HS-5 (cell line): ENCODE data around the gene RAB27B.
A peak's percentile ranks its signal among the peaks of the same experiment; 100 is the strongest.
"Not testable (repeated sequence)": the region's sequence is repeated elsewhere in the genome, so short reads cannot be mapped to it uniquely, and the experiment has no call there.

ENCODE experiments used
- DNase-seq: peaks from one replicate; pipeline ENCODE4 v3.0.0-alpha.2; 2012; ENCODE audit warnings: low read depth

RAB27B gene, protein sequence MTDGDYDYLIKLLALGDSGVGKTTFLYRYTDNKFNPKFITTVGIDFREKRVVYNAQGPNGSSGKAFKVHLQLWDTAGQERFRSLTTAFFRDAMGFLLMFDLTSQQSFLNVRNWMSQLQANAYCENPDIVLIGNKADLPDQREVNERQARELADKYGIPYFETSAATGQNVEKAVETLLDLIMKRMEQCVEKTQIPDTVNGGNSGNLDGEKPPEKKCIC

DNA sequence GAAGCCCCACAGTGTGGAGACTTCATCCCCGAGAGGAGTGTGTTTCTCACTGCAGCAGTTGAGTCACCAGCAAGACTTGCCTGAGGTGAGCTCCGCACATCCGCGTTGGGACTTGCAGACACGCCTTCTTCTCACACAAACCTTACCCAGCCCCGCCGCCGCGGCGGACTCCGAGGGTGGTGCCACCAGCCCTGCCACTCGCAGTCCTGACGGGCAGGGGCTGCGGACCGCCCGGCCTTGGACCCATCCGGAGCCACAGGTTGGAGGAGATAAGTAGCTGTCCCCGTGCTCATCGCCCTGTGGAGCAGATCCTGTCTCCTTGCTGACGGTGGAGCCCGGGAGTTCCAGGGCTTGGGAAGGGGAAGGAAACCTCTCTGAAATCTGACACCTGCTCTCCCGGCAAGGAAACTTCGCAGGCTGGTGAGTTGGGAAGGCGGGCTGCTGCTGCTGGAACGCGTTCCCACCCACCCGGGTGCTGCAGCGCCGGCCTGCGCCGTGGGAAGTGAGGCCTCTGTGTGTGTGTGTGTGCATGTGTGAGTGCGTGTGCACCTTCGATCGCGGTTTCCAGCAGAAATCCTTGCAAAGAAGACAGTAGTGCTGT, at the start of gene RAB27B:
Gene RAB27B, plus strand, starts transcription at position 197 of the 601 bp plus-strand sequence. CDS start 49,109 bp downstream, outside the sequence.
- DNase-seq = peak; percentile 41

DNA sequence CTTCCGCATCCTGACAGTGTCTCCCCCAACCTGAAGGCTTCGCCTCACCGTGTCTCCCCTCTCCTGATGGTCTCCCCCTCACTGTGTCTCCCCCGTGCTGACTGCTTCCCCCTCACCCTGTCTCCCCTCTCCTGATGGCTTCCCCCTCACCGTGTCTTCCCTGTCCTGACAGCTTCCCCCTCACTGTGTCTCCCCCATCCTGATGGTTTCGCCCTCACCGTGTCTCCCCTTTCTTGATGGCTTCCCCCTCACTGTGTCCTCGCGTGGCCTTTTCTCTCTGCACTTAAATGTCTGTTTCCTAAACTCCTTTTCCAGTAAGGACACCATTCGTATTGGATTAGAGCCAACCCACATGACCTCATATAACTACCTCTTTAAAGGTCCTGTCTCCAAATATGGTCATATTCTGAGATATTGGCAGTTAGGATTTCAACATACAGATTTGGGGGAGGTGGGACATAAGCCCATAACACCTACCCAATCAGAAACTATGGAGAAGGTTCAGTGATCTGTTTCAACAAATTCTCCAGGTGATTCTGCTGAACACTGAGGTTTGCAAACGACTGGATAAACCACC, 47.9 kb upstream of the RAB27B start:
- no peak for DNase-seq

DNA sequence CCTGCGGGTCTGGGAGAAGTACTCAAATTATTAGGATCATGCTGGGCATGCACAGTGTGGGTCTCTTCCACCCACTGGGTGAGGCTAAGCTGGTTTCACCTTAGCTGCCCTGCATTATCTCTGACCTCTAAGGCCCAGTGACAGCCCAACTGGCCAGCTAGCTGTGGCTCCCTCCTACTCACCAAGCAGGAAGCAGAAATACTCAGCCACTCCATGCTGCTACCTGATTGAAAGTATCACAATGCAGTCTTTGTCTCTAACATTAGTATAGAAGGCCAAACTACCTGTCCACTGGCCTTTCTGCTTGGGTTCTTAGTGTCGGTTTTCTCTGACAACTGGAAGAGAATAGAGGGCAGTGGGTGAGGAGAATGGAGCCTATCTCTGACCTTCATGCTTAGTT, 47.3 kb upstream of the RAB27B start:
- no peak for DNase-seq

DNA sequence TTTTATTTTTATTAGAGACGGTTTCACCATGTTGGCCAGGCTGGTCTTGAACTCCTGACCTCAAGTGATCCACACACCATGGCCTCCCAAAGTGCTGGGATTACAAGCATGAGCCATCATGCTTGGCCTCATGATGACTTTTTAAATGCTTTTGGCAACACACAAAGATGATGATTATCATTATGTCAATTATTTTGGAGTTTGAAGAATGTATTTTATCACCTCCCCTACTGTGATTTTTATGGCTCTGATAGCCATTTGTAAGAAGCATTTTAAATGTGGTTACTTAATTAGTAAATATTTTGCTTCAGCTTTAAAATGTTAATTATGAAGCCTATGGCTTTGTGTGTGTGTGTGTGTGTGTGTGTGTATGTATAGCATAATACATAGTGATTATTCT, 45.1 kb upstream of the RAB27B start:
- no peak for DNase-seq

DNA sequence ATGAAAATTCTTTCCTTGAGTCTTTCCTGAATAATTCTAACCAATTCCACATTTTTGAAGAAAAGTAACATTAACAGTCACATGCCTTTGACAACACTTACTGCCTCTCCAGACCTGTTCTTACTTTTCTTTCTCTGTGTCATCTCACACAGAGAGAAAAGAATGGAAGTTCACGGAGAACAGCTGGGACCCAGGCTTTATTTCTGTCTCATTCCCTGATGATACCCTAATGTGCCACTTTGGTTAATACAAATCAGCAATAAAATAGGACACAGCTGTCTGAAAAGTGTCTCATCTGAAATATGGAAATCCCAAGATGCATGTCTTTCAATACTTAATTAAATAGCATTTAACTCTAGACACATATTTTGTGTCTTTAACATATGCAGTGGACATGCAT, 42.1 kb upstream of the RAB27B start:
- no peak for DNase-seq

DNA sequence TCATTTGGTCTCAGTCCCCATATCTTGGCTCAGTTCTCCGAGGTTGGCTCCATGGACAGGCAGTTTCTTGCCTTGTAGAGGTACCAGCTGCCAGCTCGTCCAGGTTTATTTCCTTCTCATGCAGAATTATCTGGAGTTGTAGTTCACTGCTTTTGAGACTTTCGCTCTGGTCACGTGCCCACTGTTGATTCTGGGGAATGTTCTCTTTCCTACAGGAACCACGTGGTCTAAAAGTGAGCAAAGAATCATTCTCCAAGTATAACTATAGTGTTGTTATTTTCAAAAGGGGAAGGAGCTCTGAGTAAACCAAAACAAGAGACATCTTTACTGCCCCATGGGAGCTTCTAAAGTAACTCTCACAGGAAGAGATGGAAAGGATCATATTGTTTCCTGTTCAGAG, 41.2 kb upstream of the RAB27B start:
- no peak for DNase-seq

DNA sequence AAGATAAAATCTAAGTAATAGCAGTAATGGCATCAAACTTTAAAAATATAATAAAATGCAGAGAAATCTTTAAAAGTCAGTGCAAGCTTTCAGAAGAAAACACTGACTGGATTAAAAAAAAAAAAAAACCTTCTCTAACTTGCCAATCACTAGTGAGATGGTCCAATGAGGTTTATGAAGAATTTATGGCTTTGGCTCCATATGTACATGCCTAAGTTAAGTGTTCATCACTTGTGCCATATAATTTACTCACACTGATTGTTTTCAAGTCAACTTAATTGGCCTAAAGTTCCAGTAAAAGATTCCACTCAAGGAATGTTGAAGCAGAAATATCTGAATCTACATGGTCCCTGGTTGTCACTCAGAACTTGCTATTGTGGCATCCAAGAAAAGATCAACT, 40.7 kb upstream of the RAB27B start:
- peak; percentile 13 for DNase-seq

DNA sequence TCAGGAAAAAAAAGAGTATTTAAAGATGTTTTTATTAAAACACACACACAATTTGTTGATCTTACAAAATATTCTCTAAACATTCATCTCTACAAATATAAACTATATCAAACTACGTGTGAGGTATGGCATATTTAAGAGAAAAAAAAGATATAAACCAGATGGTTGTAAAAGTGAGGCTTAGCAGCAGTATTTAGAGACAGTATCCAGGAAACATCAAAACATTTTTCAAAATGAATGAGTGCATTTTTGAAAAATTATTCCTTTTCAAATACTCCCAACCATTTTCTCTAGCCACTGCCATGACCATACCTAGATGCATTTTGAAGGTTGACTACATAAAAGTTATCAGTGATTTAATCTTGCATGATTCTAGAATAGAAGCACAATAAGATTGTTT, 38.2 kb upstream of the RAB27B start:
- DNase-seq = no peak

DNA sequence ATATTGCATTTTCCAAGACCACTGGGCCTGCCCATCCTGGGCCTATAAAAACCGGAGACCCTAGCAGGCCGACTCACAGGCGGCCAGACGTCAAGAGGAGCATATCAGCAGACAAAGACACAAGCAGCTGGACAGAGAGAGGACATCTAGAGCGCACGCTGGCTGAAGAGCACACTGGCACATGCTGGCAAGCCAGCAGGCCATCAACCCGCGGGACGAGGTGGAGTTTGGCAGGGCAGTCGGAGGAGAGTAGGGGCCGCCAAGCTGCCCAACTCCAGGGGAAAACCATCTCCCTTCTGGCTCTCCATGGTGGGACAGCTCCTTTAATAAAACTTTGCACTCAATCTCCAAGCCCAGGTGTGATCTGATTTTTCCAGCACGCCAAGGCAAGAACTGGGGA, 36.6 kb upstream of the RAB27B start:
- DNase-seq = no peak

DNA sequence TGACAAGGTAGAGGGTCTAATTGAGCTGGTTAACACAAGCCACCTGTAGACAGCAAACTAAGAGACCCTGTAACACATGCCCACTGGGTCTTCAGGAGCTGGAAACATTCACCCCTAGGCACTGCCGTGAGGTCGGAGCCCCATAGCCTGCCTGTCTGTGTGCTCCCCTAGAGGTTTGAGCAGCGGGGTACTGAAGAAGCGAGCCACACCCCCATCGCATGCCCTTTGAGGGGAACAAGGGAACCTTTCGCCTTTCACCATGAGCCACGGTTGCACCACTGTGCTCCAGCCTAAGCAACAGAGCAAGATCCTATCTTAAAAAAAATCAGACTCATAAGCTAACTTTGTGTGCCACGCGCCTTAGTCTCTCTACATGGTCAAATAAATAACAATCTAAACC, 36.2 kb upstream of the RAB27B start:
- no peak for DNase-seq

DNA sequence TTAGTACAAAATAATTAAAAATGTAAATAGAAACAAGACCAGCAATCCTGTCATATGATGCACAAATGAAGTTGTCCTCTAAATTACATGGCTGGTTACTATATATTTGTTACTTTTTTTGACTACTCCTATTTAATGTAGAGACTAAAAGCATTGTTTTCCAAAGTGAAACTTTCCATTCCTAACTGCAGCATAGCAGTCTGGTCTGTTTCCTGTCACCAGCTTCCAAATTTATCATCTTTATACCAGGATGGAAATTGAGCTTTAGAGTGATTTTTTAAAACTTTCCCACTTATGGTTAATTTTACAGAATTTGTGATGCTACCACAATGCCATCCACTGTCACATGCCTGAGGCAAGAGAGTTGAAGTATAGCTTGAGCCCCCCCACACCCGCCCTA, 33.5 kb upstream of the RAB27B start:
- no peak for DNase-seq

DNA sequence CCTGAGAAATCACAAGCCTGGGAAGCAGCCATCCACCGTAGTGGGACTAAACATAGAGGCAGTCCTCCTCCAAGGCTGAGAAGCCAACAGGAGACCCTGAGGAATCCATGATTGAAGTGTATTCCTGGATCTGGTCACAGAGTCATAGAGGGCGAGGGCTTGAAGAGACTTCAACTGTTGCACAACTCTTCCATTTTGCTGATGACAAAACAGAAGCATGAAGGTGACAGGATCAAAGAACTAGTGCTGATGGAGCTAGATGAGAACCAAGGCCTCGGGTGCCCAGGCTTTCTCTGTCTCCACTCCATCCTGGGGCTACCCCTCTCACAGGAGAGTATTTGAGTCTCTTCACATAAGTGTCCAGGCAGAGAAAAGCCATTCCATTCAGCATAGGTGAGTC, 30.1 kb upstream of the RAB27B start:
- DNase-seq = no peak

DNA sequence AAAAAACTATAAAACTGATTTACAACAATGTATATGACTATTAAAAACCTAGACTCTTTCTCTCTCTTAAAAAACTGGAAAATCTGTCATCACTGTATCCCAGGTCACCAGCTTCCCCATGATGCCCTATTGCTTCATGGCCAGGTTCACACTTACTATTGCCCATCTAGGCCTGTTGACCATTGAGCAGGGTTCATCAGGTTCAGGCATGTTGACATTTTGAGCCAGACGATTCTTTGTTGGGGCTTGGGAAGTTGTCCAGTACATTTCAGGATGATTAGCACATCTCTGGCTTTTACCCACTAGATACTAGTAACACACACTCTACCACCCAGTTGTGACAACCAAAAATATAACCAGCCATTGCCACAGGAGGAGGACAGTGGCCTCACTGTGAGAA, 26.9 kb upstream of the RAB27B start:
- no peak for DNase-seq

DNA sequence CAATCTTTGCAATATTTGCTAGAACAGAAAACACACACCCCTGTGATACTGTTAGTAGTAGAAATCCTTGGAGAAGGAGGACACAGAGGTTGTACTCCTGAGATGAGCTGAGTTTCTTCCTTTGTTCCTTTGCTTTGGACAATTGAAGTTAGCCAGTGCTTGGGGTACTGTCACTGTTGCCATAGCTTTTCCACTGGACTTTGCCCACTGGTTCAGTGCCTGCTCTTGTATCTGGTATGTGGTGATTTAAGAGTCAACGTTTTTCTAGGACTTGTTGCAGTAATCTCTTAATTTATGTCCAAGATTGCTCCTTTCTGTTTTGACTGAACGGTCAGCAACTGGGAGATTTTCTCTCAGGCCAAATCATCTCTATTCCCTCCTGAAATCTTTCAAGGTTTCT, 26.1 kb upstream of the RAB27B start:
- no peak for DNase-seq

DNA sequence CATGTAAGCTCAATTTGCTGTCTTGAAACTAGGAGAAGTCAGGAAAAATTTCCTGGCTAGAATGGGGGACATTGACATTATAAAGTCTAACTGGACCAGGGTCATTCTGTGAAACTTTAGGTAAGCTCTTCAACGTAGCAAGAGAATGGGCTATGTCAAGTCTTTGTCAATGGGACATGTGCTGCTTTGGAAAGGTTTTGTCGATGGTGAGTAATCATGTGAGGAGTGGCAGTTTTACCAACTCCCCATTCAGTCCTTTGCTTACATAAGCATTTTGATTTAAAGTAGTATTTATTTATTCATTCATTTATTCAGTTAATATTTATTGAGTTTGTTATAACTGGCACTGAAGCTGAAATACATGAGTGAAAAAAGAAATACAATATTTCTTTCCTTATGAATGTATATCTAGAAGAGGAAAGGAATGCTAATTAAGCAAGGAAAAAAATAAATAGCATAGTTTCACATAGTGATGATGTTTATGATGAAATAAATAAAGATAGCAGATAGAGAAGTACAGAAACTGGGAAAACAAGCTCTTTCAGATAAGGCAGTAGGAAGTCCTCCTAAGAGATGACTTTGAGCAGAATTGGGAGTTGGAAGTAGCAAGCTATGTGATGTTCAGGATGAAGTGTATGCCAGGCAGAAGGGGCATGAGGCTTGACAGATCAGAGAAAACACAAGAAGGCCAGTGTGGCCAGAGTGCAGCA, 25.4 kb upstream of the RAB27B start:
- DNase-seq = no peak

DNA sequence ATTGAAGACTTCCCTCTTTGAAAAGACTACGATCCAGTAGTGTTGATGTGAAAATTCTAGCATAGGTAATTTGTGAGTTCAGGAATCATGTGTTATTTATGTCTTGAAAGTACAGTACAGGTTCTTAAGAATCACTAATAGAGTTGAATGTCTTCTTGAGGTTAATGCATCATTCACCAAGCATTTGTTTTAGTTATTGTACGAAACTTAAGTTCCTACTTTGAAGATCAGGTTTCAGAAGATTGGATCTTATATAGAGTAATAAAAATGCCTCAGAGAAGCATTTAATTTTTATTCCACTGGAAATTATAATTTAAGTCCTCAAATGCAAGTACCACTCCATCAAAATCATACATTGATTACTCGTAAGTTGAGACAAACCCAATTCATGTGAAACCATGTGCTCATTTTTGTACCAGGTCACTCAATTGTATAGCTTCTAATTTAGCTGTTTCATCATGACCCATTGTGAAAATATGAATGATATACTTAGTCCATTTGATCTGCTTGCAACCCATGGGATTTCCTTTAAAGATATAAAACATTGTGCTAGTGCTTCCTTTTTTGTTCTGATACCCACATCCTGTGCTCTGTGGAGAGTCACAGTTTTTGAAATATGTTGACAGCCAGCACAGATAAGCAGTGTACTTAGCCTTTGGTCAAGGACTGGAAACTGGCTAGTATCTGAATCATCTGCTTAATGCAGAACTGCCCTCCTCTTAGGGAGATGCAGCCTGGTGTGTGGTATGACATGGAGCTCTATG, 22.5 kb upstream of the RAB27B start:
- peak; percentile 54 for DNase-seq

DNA sequence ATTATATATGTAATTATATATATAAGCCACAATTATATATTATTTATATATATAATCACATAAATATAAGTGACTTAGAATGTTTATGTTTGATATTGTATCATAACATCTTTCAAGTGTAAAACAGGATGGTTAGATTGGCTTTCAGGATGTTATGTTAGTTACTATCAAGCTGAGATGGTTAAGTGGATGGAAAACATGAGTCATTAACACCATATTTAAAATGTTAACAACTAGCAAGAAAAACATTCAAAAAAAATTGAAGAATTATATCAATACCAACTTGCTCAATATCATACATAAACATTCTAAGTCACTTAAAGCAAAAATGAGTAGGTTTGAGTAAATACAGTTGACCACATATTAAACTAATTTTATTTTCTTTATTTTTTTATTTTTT, 21.8 kb upstream of the RAB27B start:
- DNase-seq = no peak

DNA sequence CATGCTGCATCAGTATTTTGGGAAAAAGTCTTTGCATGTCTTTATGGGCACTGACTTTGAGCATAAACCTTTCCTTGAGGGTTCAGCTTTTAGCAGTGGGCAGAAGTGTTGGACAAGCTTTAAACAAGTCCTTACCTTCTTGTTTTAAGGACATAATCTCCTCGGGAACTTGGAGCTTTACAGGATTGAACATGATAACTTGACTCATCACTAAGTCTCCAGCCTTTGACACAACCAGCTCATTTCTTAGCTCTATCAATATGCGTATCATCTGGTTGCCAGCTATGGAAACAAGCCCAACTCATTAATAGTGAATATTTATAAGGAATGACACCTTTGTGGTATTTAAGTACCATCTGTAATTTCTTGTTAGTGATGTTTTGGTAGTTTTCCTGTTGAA, 21.0 kb upstream of the RAB27B start:
- DNase-seq = no peak

DNA sequence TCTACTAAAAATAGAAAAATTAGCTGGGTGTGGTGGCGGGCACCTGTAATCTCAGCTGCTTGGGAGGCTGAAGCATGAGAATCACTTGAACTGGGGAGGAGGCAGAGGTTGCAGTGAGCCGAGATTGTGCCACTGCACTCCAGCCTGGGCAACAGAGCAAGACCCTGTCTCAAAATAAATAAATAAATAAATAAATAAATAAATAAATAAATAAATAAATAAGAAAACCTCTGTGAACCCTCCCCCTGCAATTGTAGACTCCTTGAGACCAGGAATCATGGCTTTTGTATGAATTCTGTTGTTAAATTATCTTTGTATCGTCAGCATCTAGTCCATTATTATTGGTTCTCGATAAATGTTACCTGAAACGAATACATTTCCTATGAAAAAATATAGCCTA, 17.6 kb upstream of the RAB27B start:
- not testable (repeated sequence) for DNase-seq

DNA sequence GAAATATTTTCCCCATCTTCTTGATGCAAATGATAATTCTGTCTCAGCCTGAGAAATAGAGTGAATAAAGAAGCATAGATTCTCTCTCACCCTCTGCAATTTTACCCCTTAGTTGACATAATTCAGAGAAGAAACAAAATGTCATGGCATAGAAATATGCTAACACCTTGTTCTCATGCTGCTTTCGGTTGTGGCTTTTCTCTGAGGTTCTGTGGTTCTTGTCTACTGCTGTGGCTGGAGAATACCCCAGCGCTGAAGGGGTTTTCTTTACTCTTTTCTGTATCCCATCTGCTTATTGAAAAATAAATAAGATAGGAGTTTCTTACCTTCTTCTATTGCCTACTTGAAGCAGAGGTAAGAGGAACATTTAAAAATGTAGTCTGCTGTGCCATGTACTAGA, 15.4 kb upstream of the RAB27B start:
- DNase-seq = no peak

DNA sequence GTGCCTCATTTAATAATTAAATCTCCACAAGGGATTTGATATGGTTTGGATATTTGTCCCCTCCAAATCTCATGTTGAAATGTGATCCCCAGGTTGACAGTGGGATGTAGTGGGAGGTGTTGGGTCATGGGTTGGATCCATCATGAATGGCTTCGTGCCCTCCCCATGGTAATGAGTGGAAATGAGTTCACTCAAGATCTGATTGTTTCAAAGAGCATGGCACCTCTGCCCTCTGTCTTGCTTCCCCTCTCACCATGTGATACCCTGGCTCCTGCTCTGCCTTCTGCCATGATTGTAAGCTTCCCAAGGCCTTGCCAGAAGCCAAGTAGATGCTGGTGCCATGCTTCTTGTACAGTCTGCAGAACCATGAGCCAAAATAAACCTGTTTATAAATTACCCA, 15.0 kb upstream of the RAB27B start:
- DNase-seq = no peak

DNA sequence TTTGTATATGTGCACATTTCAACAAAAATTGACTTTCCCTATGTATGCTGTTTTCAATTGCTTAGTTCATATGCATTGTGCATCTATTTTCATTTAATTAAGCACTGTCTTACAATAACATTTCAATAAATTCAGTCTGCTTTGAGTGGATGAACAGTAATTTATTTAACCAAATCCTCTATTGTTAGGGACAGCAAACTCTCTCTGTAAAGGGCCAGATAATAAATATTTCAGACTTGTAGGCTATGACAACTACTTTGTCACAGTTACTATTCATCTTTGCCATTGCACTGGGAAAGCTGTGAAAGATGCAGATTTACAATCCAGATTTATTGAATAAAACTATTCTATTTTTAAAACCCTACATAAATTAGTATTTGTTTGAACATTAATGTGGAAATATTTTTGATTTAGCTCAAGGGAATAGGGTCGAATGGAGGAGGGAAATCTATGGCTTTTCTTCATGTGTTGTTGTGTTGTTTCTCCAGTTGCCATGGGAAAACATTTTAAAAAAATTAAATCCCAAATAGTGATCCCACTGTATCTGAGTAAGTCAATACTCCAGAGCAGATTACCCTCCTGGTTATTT, 14.2 kb upstream of the RAB27B start:
- DNase-seq = no peak
